ENCODE measurements around the gene SINHCAF. TPM values are rescaled to one million over a fixed set of nuclear protein-coding genes. Genes with fewer than 3 reads are reported as not detected.

The SINHCAF gene
- total RNA-seq, 1 donor from 2014 or later: 45.7 TPM

DNA sequence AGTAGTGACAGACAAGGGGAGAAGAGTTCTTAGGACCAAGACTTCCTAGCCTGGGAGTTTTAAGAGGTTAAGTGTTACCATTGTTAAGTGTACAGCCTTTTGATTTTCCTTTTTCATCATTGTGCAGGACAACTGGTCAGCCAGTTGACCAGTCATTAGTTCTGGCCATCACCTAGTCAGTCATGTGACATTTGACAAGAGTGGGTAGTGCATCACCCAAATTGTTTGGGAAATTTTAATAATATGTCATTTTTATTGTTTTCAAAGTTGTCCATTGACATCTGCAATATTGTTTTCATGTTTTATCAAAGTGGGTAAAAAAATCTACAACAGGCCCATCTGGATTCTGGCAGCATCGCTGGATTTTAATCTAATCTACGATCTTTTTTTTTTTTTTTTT lies 15.5 kb downstream of the SINHCAF start:
- TF ChIP-seq, protein P1, sequence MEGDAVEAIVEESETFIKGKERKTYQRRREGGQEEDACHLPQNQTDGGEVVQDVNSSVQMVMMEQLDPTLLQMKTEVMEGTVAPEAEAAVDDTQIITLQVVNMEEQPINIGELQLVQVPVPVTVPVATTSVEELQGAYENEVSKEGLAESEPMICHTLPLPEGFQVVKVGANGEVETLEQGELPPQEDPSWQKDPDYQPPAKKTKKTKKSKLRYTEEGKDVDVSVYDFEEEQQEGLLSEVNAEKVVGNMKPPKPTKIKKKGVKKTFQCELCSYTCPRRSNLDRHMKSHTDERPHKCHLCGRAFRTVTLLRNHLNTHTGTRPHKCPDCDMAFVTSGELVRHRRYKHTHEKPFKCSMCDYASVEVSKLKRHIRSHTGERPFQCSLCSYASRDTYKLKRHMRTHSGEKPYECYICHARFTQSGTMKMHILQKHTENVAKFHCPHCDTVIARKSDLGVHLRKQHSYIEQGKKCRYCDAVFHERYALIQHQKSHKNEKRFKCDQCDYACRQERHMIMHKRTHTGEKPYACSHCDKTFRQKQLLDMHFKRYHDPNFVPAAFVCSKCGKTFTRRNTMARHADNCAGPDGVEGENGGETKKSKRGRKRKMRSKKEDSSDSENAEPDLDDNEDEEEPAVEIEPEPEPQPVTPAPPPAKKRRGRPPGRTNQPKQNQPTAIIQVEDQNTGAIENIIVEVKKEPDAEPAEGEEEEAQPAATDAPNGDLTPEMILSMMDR (IDR thresholded peaks at IDR 0.05): no peak
- Histone ChIP-seq H3K4me3 (no peak overlapping the region), H3K9me3 (no peaks in the 10 kb centered on the region), H3K27me3 (no peaks in the 10 kb centered on the region), H3K36me3 (no peaks in the 10 kb centered on the region), H3K27ac (no peak overlapping the region), H3K4me1 (peaks cover 8% of the 10 kb centered on the region)
- ATAC-seq (no peak), DNase-seq (no peak)
- intact Hi-C loops (cut with DNase I): no loop called here

DNA sequence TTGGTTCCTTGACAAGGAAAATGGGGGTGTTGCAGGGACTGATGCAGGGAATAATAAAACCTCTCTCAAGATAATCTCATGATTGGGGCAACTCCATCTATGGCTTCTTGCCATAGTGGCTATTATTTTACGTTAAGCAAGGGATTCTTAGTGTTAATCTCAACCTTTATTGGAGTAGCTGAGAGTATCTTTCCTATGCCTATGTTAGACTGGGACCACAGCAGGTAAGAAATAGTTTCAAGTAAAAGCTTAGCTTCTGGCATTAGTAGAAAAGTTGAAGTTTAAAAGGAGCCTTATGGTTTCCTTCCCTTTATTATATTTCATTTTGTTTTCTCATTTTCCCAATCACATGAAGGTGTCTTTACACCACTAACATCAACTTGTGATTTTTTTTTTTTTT lies 16.7 kb downstream of the SINHCAF start:
- Histone ChIP-seq H3K36me3 (peaks cover 5% of the 10 kb centered on the region), H3K4me1 (no peaks in the 10 kb centered on the region), H3K27me3 (no peaks in the 10 kb centered on the region), H3K4me3 (no peak overlapping the region), H3K9me3 (no peaks in the 10 kb centered on the region), H3K27ac (no peak overlapping the region)
- intact Hi-C loops (cut with DNase I): no loop called here
- ATAC-seq: no peak
- no peak for DNase-seq
- TF ChIP-seq, protein P1 (IDR thresholded peaks at IDR 0.05): no peak

DNA sequence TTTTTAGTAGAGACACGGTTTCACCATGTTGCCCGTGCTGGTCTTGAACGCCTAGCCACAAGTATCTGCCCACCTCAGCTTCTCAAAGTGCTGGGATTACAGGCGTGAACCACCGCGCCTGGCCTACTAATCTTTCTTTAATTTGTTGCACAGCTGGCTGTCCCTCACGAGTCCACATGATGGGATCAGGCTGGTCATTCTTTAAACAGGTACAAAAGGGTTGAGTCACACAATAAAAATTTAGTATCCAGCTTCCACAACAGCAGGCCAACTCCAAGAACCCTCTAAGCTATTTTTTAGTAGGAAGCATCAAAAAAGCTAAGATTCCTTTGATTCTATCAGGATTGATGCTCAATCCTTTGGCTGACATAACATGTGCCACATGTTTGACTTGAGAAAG lies 17.8 kb downstream of the SINHCAF start:
- Histone ChIP-seq H3K4me1 (no peaks in the 10 kb centered on the region), H3K4me3 (no peak overlapping the region), H3K9me3 (no peaks in the 10 kb centered on the region), H3K36me3 (peaks cover 15% of the 10 kb centered on the region), H3K27me3 (no peaks in the 10 kb centered on the region), H3K27ac (no peak overlapping the region)
- intact Hi-C loops (cut with DNase I): no loop called here
- TF ChIP-seq, protein P1 (IDR thresholded peaks at IDR 0.05): no peak
- ATAC-seq (no peak), DNase-seq (no peak)

DNA sequence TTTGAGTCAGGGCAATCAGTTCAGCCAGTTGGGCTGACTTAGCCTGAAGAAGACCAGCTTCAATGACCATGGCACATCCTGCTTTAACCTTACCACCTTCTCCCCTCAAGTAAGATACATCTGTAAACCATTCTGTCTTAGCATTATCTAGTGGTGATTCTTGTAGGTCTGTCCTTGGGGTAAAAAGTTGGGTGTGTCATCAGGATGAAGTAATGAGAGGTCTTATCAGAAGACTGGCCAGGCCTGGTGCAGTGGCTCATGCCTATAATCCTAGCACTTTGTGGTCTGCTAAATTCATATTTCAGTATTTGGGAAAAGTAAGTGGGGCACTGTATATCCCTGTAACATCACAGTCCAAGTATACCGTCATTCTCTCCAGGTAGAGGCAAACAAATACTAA lies 19.1 kb downstream of the SINHCAF start:
- Histone ChIP-seq H3K4me1 (no peaks in the 10 kb centered on the region), H3K27me3 (no peaks in the 10 kb centered on the region), H3K4me3 (no peak overlapping the region), H3K27ac (no peak overlapping the region), H3K9me3 (no peaks in the 10 kb centered on the region), H3K36me3 (peaks cover 15% of the 10 kb centered on the region)
- TF ChIP-seq, protein P1 (IDR thresholded peaks at IDR 0.05): no peak
- DNase-seq (no peak), ATAC-seq (no peak)
- intact Hi-C loops (cut with DNase I): no loop called here

DNA sequence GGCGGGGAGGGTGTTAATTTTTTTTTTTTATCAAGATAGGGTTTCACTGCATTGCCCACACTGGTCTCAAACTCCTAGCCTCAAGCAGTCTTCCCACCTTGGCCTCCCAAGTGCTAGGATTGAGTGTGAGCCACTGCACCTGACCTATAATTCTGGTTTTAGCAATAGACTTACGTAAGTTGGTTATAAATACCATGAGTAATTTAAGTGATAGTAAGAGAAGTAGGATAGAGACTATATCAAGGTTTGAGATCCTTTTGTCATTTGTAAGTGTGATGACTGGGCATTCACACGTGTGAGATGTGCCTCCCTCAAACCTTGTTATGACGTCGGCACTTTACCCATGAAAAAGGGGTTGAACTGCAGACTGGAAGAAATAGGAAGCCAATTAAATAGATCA lies 22.5 kb downstream of the SINHCAF start:
- no peaks in the 10 kb centered on the region for H3K9me3 ChIP-seq
- H3K4me1 ChIP-seq: no peaks in the 10 kb centered on the region
- DNase-seq (no peak), ATAC-seq (no peak)
- H3K4me3 ChIP-seq: no peak overlapping the region
- intact Hi-C loops (cut with DNase I): no loop called here
- TF ChIP-seq, protein P1 (IDR thresholded peaks at IDR 0.05): no peak
- H3K36me3 ChIP-seq: peaks cover 15% of the 10 kb centered on the region
- no peak overlapping the region for H3K27ac ChIP-seq
- H3K27me3 ChIP-seq: no peaks in the 10 kb centered on the region

DNA sequence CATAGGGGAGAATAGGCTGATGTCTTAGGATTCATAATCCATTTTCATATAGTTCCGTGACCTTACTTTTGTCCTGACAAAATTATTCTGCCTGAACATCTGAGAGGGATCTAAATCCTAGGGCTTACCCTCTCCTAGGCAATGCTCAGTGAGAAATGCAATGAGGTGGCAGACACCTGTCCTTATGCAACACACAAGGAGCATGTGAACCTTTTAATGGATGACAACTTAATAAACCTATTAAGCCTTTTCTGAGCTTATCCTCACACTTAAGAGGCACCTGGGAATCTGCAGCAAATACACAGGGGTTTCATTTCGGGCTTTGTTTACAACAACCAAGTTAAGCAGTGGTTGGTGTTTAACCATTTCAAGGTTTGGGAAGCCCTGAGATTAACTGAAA lies 24.6 kb downstream of the SINHCAF start:
- Histone ChIP-seq H3K27me3 (no peaks in the 10 kb centered on the region), H3K4me3 (no peak overlapping the region), H3K4me1 (no peaks in the 10 kb centered on the region), H3K36me3 (peaks cover 25% of the 10 kb centered on the region), H3K9me3 (no peaks in the 10 kb centered on the region), H3K27ac (no peak overlapping the region)
- intact Hi-C loops (cut with DNase I): no loop called here
- DNase-seq: no peak
- ATAC-seq: no peak
- TF ChIP-seq, protein P1 (IDR thresholded peaks at IDR 0.05): no peak
